Measurements from ENCODE around the gene FAM53A. TPM values are rescaled to one million over a fixed set of nuclear protein-coding genes. Genes with fewer than 3 reads are reported as not detected.

The FAM53A gene
- total RNA-seq, 1 donor from 2014 or later, result 3.5 TPM

- Mint-ChIP-seq H3K27me3 (no peaks in the 10 kb centered on the region), H3K27ac (peak within 1 kb of the TSS; percentile 99), H3K9me3 (no peaks in the 10 kb centered on the region), H3K4me1 (peaks cover 40% of the 10 kb centered on the region), H3K4me3 (peak within 1 kb of the TSS; percentile 98), H3K36me3 (ENCODE audit: low read depth) (peaks cover 45% of the 10 kb centered on the region)
- intact Hi-C loops (cut with micrococcal nuclease), result loop anchor here (1.0 to 5.0 kb wide), 4 partner anchors 9 to 746 kb away; partner anchors contain the start of genes LETM1, RNF4, SLBP and UVSSA
- peak; percentile 98 for DNase-seq
These were observed 37.0 kb upstream of the FAM53A start, which contains the start of the genes TACC3 and TMEM129 for GRCh38 chr4:1721003-1721665. Gene TACC3, plus strand, starts transcription at chr4:1721521. Its CDS starts 1,901 bp downstream, at chr4:1723422. Gene TMEM129, minus strand, starts transcription at chr4:1721323. Its CDS starts 486 bp downstream, at chr4:1720837.

- Mint-ChIP-seq H3K9me3 (no peaks in the 10 kb centered on the region), H3K4me1 (peaks cover 44% of the 10 kb centered on the region), H3K36me3 (ENCODE audit: low read depth) (peaks cover 45% of the 10 kb centered on the region), H3K27ac (peak overlapping the region; percentile 96), H3K4me3 (peak overlapping the region; percentile 98), H3K27me3 (no peaks in the 10 kb centered on the region)
- intact Hi-C loops (cut with micrococcal nuclease), result loop anchor here (2.0 to 5.0 kb wide), 3 partner anchors 136 to 747 kb away; partner anchors contain the start of genes LETM1, RNF4 and UVSSA
- DNase-seq, result peak; percentile 85
These were observed 36.3 kb upstream of the FAM53A start for GRCh38 chr4:1720163-1720983.

GRCh38 chr4:1718095-1718850 is 34.2 kb upstream of the FAM53A start:
- H3K4me3 Mint-ChIP-seq, result peak overlapping the region; percentile 61
- H3K4me1 Mint-ChIP-seq, result peaks cover 44% of the 10 kb centered on the region
- H3K36me3 Mint-ChIP-seq (ENCODE audit: low read depth), result peaks cover 33% of the 10 kb centered on the region
- no peak for DNase-seq
- H3K27me3 Mint-ChIP-seq, result no peaks in the 10 kb centered on the region
- H3K27ac Mint-ChIP-seq, result peak overlapping the region; percentile 66
- intact Hi-C loops (cut with micrococcal nuclease), result loop anchor here (10.0 kb wide), 1 partner anchor 527 kb away; the partner anchor contains the start of genes HAUS3 and POLN
- no peaks in the 10 kb centered on the region for H3K9me3 Mint-ChIP-seq

DNA sequence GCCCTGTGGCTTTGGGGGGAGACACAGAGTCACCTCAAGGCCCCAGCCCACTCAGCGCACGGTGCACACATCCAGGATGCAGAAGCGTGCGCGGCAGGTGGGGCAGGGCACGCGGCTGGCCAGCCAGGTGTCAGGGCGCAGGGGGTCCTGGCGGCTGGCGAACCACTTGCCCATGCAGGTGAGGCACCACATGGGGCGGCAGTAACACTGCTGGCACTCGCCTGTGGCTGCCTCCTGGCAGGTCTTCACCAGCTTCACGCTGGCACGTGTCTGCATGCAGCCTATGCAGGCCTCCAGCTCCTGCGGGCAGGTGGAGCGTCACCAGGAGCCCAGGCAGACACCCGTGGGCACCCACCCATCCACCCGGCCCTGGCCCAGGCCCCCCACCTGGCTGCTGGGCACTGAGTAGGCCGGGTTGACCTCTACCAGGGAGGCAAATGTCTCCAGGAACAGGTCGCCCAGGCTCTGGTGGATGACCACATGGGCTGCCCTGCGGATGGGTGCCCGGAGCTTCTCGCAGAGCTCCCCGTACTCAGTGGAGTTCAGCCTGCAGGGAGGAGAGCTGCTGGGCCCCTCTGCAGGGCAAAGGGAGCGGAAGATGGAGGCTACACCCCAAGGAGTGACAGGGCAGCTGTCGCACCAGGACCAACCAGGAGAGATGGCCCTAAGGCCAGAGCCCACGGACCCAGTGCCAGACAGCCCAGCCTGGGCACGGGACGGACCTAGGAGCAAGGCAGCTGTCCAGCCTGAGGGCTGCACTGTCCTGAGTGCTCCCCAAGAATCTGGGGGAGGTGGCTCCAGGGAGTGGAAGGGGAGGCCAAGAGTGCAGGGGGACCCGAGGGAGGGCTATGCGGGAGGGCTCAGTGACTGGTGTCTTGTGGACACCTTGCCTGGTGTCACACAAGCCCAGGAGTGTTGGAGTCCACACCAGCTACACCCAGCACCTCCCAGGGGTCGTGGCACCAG is 33.3 kb upstream of the FAM53A start:
- Mint-ChIP-seq H3K9me3 (no peaks in the 10 kb centered on the region), H3K4me1 (peaks cover 35% of the 10 kb centered on the region), H3K27ac (no peak overlapping the region), H3K4me3 (no peak overlapping the region), H3K27me3 (no peaks in the 10 kb centered on the region), H3K36me3 (ENCODE audit: low read depth) (peaks cover 24% of the 10 kb centered on the region)
- intact Hi-C loops (cut with micrococcal nuclease), result loop anchor here (10.0 kb wide), 1 partner anchor 527 kb away; the partner anchor contains the start of genes HAUS3 and POLN
- DNase-seq, result no peak

DNA sequence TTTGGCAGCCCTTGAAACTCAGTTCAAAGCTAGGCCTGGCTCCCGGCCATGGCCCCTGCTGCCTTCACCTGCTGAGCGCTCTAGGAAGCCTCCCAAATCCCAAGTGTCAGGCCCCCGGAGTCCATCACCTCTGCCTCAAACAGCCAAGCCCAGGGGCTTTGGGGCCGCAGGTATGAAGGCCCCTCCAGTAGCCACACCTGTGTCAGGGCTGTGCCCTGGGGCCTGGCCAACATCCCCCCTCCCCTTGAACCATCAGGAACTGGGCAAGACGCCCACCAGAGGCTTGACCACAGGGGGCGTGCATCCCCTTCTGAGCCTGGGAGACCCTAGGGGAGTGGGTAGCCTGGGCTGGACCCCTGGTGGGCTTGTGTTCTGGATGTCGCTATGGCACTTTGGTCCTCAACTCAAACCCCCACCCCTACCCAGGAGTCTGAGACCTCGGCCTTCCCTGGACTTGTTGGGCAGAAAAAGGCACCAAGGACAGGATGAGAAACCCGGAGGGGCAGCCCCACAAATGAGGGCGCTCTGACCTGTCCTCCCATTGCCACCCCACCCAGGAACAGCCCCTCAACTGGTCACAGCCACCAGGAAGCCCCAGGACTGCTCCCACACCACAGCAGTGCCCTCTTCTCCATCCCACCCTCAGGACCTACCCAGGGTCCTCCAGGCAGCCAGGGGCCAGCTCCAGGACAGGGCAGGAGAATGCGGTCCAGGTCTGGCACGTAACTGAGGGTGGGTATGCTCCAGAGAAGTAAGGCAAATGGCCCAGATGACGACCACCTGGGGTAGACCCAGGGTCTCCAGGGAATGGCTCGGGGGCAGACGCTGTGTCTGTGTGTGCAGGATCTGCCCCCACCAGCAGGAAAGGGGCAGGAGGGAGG is 32.2 kb upstream of the FAM53A start:
- no peaks in the 10 kb centered on the region for H3K9me3 Mint-ChIP-seq
- peaks cover 32% of the 10 kb centered on the region for H3K4me1 Mint-ChIP-seq
- DNase-seq, result no peak
- H3K4me3 Mint-ChIP-seq, result no peak overlapping the region
- peaks cover 20% of the 10 kb centered on the region for H3K36me3 Mint-ChIP-seq (ENCODE audit: low read depth)
- H3K27ac Mint-ChIP-seq, result no peak overlapping the region
- H3K27me3 Mint-ChIP-seq, result no peaks in the 10 kb centered on the region
- intact Hi-C loops (cut with micrococcal nuclease), result loop anchor here (10.0 kb wide), 1 partner anchor 528 kb away; the partner anchor contains the start of genes HAUS3 and POLN

DNA sequence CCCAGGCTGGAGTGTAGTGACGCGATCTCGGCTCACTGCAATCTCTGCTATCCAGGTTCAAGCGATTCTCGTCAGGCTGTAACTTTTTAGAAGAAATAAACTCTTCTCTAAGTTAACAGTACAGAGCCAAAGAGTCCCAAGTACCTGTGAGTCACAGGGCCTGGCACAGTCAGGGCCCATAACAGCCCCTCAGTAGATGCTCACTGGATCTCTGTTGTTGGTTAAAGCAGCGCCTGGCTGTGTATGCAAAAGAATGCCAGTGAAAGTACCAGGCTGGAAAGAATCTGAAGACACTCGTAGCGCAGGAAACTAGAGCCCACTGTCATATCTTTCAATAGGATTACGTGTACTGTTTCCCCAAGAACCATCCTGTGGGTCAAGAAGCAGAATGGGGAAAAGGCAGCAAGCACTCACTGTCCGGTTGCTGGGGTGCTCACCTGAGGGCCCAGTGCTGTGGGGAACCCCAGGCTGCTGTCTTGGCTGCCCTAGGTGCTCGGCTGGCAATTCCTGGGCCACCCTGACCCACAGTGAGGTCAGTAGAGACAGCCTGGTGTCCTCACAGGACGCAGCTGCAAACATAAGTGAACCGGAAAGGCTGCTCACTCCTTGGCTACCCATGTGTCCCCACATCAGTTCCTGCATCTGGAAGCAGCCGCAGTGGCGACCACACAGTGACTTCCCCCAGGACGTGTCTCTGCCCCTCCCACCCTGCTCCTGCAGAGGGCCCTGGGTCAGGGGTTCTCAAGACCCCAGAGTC is 31.1 kb upstream of the FAM53A start:
- DNase-seq, result no peak
- Mint-ChIP-seq H3K4me3 (peak overlapping the region; percentile 95), H3K27ac (peak overlapping the region; percentile 29), H3K27me3 (no peaks in the 10 kb centered on the region), H3K4me1 (peaks cover 40% of the 10 kb centered on the region), H3K9me3 (no peaks in the 10 kb centered on the region), H3K36me3 (ENCODE audit: low read depth) (peaks cover 30% of the 10 kb centered on the region)
- intact Hi-C loops (cut with micrococcal nuclease), result loop anchor here (10.0 kb wide), 1 partner anchor 530 kb away; the partner anchor contains the start of genes HAUS3 and POLN

- H3K4me1 Mint-ChIP-seq, result peaks cover 41% of the 10 kb centered on the region
- peak overlapping the region; percentile 95 for H3K4me3 Mint-ChIP-seq
- H3K36me3 Mint-ChIP-seq (ENCODE audit: low read depth), result peaks cover 32% of the 10 kb centered on the region
- DNase-seq, result no peak
- no peaks in the 10 kb centered on the region for H3K9me3 Mint-ChIP-seq
- H3K27me3 Mint-ChIP-seq, result no peaks in the 10 kb centered on the region
- peak overlapping the region; percentile 98 for H3K27ac Mint-ChIP-seq
- intact Hi-C loops (cut with micrococcal nuclease), result loop anchor here (10.0 kb wide), 1 partner anchor 530 kb away; the partner anchor contains the start of genes HAUS3 and POLN
These were observed 30.3 kb upstream of the FAM53A start for GRCh38 chr4:1714303-1715001.

DNA sequence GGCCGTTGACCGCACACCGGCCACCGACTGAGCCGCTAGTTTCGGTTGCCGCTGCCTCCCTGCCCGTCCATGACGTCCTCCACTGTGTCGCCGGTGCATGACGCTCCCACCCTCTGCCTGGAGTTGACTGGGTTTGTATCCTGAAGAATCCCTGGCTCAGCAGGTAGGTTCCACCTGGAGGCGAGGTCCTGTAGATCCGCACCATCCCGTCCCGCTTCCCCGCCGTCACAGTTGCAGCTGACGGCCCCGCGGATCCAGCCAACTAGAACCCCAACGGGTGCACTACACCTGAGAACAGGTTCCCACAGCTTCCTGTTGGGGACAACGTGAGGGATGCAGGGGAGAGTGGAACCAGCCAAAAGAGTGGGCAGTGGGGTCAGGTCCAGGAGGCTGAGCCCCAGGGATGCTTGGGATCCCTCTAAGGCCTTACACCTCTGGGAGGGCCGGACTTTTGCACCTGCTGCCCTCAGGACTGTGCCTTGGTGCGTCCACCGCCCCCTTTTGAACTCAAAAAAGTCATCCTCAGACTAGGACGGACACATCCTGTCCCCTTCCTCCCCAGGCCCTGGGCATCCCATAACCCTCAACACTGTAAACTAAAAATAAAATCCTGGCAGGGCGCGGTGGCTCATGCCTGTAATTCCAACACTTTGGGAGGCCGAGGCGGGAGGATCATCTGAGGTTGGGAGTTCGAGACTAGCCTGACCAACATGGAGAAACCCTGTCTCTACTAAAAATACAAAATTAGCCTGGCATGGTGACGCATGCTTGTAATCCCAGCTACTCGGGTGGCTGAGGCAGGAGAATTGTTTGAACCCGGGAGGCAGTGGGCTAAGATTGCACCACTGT is 29.1 kb upstream of the FAM53A start:
- intact Hi-C loops (cut with micrococcal nuclease), result loop anchor here (2.0 to 10.0 kb wide), 3 partner anchors 158 to 822 kb away; partner anchors contain the start of genes HAUS3, NSD2 and POLN
- no peaks in the 10 kb centered on the region for H3K9me3 Mint-ChIP-seq
- peak overlapping the region; percentile 95 for H3K4me3 Mint-ChIP-seq
- peak overlapping the region; percentile 98 for H3K27ac Mint-ChIP-seq
- no peak for DNase-seq
- H3K4me1 Mint-ChIP-seq, result peaks cover 47% of the 10 kb centered on the region
- H3K27me3 Mint-ChIP-seq, result no peaks in the 10 kb centered on the region
- peaks cover 35% of the 10 kb centered on the region for H3K36me3 Mint-ChIP-seq (ENCODE audit: low read depth)

DNA sequence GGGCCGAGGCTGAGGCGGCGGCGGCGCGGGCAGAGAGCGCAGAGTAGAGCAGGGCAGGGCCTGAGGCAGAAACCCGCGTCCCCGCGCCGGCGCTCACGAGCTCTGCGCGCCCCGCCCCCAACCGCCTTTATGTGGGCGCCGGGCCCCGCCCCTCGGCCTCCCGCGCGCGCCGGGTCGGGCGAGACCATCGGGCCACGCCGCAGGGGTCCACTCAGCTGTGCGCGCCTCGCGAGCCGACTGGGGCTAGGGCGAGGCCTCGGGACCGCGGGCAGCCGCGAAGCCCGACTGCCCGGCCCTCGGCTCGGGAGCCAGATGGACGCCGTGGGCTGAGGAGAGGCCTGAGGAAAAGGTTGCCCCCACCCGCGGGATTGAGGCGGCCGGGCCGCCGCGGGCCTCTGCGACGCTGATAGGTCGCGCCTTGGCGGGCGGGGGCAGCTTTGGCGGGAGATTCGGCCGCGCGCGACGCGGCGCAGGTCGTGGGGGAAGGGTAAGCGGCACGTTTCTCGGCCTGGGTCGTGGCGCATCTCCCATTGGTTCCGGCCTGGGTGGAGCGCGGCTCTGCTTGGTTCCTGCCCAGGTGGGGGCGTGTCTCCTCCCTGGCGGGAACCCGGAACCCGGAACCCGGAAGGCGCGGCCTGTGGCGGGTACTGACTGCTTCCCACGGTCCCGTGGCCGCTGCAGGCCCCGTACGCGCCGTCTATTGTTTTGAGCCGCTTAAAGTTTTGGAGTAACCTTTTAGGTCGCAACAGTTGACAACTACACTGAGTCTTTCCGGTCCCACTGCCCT is 28.3 kb upstream of the FAM53A start, which contains the start of gene SLBP:
SLBP (minus strand) TSS at position 104 of the 787 bp plus-strand sequence. CDS start 131 bp downstream, outside the sequence.
- Mint-ChIP-seq H3K36me3 (ENCODE audit: low read depth) (peaks cover 42% of the 10 kb centered on the region), H3K9me3 (no peaks in the 10 kb centered on the region), H3K4me3 (peak within 1 kb of the TSS; percentile 95), H3K27ac (peak within 1 kb of the TSS; percentile 98), H3K27me3 (no peaks in the 10 kb centered on the region), H3K4me1 (peaks cover 49% of the 10 kb centered on the region)
- peak; percentile 100 for DNase-seq
- intact Hi-C loops (cut with micrococcal nuclease), result loop anchor here (1.0 to 10.0 kb wide), 5 partner anchors 9 to 822 kb away; partner anchors contain the start of genes FAM53A, HAUS3, NSD2 and POLN
